Trophoblast cell (in vitro differentiated cells and primary cell): ENCODE data around the gene MXRA7.
"Not testable (repeated sequence)": the region's sequence is repeated elsewhere in the genome, so short reads cannot be mapped to it uniquely, and the experiment has no call there.

Source experiments
- DNase-seq, 2 donors: peaks; one replicate each; pipeline ENCODE4 v3.0.0-alpha.2; 2016
- H2AFZ ChIP-seq: 2 replicates; pipeline ENCODE4 v1.6.1; 2013; ENCODE audit warnings: low read length, moderate library complexity, mild to moderate bottlenecking; ENCODE audit not compliant: insufficient read depth, poor library complexity
- H2AK5ac ChIP-seq: 2 replicates; pipeline ENCODE4 v1.6.1; 2013; ENCODE audit warnings: mild to moderate bottlenecking, low read length
- H2BK120ac ChIP-seq: 2 replicates; pipeline ENCODE4 v1.6.1; 2013; ENCODE audit warnings: low read length, mild to moderate bottlenecking, moderate library complexity; ENCODE audit not compliant: insufficient read depth, poor library complexity
- H2BK12ac ChIP-seq: 2 replicates; pipeline ENCODE4 v1.6.1; 2013; ENCODE audit warnings: mild to moderate bottlenecking, low read length, moderate library complexity
- H2BK5ac ChIP-seq: 2 replicates; pipeline ENCODE4 v1.6.1; 2013; ENCODE audit warnings: low read length, low read depth, moderate library complexity, mild to moderate bottlenecking; ENCODE audit not compliant: poor library complexity
- H3K14ac ChIP-seq: 2 replicates; pipeline ENCODE4 v1.6.1; 2013; ENCODE audit warnings: mild to moderate bottlenecking, low read length
- H3K18ac ChIP-seq: 2 replicates; pipeline ENCODE4 v1.6.1; 2013; ENCODE audit warnings: mild to moderate bottlenecking, low read length
- H3K23ac ChIP-seq: 2 replicates; pipeline ENCODE4 v1.6.1; 2013; ENCODE audit warnings: low read length
- H3K27ac ChIP-seq: 2 replicates; pipeline ENCODE4 v1.5.1; 2013; ENCODE audit warnings: low read depth, mild to moderate bottlenecking, inconsistent platforms, low read length, moderate library complexity
- H3K27me3 ChIP-seq: 2 replicates; pipeline ENCODE4 v1.6.1; 2013; ENCODE audit warnings: inconsistent platforms, mild to moderate bottlenecking, low read length, moderate library complexity; ENCODE audit not compliant: insufficient read depth
- H3K36me3 ChIP-seq, 2 experiments: 1 replicate in 1 of 2; 2 replicates in 1 of 2; pipeline ENCODE4 v1.6.1; 2013; ENCODE audit warnings: low read length in 2 of 2, mild to moderate bottlenecking in 2 of 2, moderate library complexity in 1 of 2; ENCODE audit not compliant: insufficient read depth in 2 of 2, control insufficient read depth in 1 of 2
- H3K4ac ChIP-seq: 2 replicates; pipeline ENCODE4 v1.6.1; 2013; ENCODE audit warnings: low read depth, mild to moderate bottlenecking, low read length, moderate library complexity
- H3K4me1 ChIP-seq, 2 experiments: 1 replicate in 1 of 2; 2 replicates in 1 of 2; pipeline ENCODE4 v1.6.1; 2013; ENCODE audit warnings: low read length in 2 of 2, mild to moderate bottlenecking in 2 of 2, moderate library complexity in 1 of 2; ENCODE audit not compliant: insufficient read depth in 2 of 2, control insufficient read depth in 1 of 2
- H3K4me2 ChIP-seq: 2 replicates; pipeline ENCODE4 v1.6.1; 2013; ENCODE audit warnings: inconsistent platforms, mild to moderate bottlenecking, low read length, moderate library complexity
- H3K4me3 ChIP-seq: 2 replicates; pipeline ENCODE4 v1.5.1; 2013; ENCODE audit warnings: mild to moderate bottlenecking, low read depth, low read length, inconsistent platforms
- H3K79me1 ChIP-seq: one replicate; pipeline ENCODE4 v1.6.1; 2013; ENCODE audit warnings: low read length
- H3K79me2 ChIP-seq: 2 replicates; pipeline ENCODE4 v1.6.1; 2013; ENCODE audit warnings: low read length, mild to moderate bottlenecking; ENCODE audit not compliant: control insufficient read depth, insufficient read depth, poor library complexity
- H3K9ac ChIP-seq: 2 replicates; pipeline ENCODE4 v1.6.1; 2013; ENCODE audit warnings: mild to moderate bottlenecking, low read length
- H3K9me3 ChIP-seq: 2 replicates; pipeline ENCODE4 v1.6.1; 2013; ENCODE audit warnings: low read depth, mild to moderate bottlenecking, control low read depth, inconsistent platforms, low read length; ENCODE audit not compliant: insufficient read depth
- H4K12ac ChIP-seq: 2 replicates; pipeline ENCODE4 v1.6.1; 2013; ENCODE audit warnings: low read depth, mild to moderate bottlenecking, low read length, moderate library complexity
- H4K8ac ChIP-seq: 2 replicates; pipeline ENCODE4 v1.6.1; 2013; ENCODE audit warnings: low read depth, mild to moderate bottlenecking, low read length, moderate library complexity
- H4K91ac ChIP-seq: one replicate; pipeline ENCODE4 v1.6.1; 2013; ENCODE audit warnings: low read depth, mild to moderate bottlenecking, low read length, moderate library complexity
- WGBS: extraction: QIAGEN DNeasy Blood & Tissue Kit; methylation state at CpG from one replicate; pipeline ENCODE4 v1.1.7; 2013; ENCODE audit warnings: missing lambda C conversion rate; ENCODE audit not compliant: insufficient read length, insufficient coverage; ENCODE audit errors: extremely low coverage; 5-methylcytosine and 5-hydroxymethylcytosine counted together

The MXRA7 gene

GRCh38 chr17:76636486-76637206 is 74.1 kb downstream of the MXRA7 start:
- WGBS, result no CpG with 5 or more reads among the region's 27 CpGs
- not testable (repeated sequence) for H3K23ac ChIP-seq, H3K36me3 ChIP-seq, H3K4me3 ChIP-seq, H3K79me2 ChIP-seq, H2BK120ac ChIP-seq, H3K4me2 ChIP-seq, H4K12ac ChIP-seq, H3K4ac ChIP-seq, H4K8ac ChIP-seq, H2AK5ac ChIP-seq, H3K9ac ChIP-seq, H2AFZ ChIP-seq, H3K79me1 ChIP-seq, H3K18ac ChIP-seq, H3K27me3 ChIP-seq, H3K9me3 ChIP-seq, DNase-seq, H2BK5ac ChIP-seq, H2BK12ac ChIP-seq, H3K4me1 ChIP-seq, H3K27ac ChIP-seq, H3K14ac ChIP-seq, H4K91ac ChIP-seq

GRCh38 chr17:76635659-76636360 is 75.0 kb downstream of the MXRA7 start:
- Histone ChIP-seq H3K9ac (no peak overlapping the region), H3K36me3 (no peaks in the 10 kb centered on the region), H2BK5ac (no peak overlapping the region), H3K27ac (no peak overlapping the region), H3K4ac (no peak overlapping the region), H4K12ac (no peak overlapping the region), H3K4me1 (peaks cover 4 to 7% of the 10 kb centered on the region in 2 experiments), H3K18ac (no peak overlapping the region), H2BK12ac (no peak overlapping the region), H3K23ac (no peak overlapping the region), H3K4me3 (no peak overlapping the region), H4K8ac (no peak overlapping the region), H3K27me3 (no peaks in the 10 kb centered on the region), H2AFZ (no peak overlapping the region), H3K14ac (no peak overlapping the region), H3K4me2 (no peak overlapping the region), H2AK5ac (no peak overlapping the region), H2BK120ac (no peak overlapping the region), H3K79me1 (no peaks in the 10 kb centered on the region), H3K9me3 (no peaks in the 10 kb centered on the region), H3K79me2 (no peaks in the 10 kb centered on the region), H4K91ac (no peak overlapping the region)
- peak; percentile 46 to 90 for DNase-seq
- WGBS, result no CpG with 5 or more reads among the region's 8 CpGs

- DNase-seq, result no peak
- Histone ChIP-seq H2BK5ac (no peak overlapping the region), H3K4me3 (no peak overlapping the region), H4K12ac (no peak overlapping the region), H2BK120ac (no peak overlapping the region), H3K4me1 (peaks cover 1 to 4% of the 10 kb centered on the region in 2 experiments), H3K9ac (no peak overlapping the region), H3K36me3 (no peaks in the 10 kb centered on the region), H3K27me3 (no peaks in the 10 kb centered on the region), H3K79me2 (no peaks in the 10 kb centered on the region), H3K9me3 (no peaks in the 10 kb centered on the region), H3K23ac (no peak overlapping the region), H3K79me1 (no peaks in the 10 kb centered on the region), H3K27ac (no peak overlapping the region), H3K4ac (no peak overlapping the region), H3K14ac (no peak overlapping the region), H3K18ac (no peak overlapping the region), H4K91ac (no peak overlapping the region), H2AFZ (no peak overlapping the region), H3K4me2 (no peak overlapping the region), H2AK5ac (no peak overlapping the region), H2BK12ac (no peak overlapping the region), H4K8ac (no peak overlapping the region)
- no CpG with 5 or more reads among the region's 5 CpGs for WGBS
These were observed 75.7 kb downstream of the MXRA7 start for GRCh38 chr17:76635039-76635438.

- no peak overlapping the region for H4K12ac ChIP-seq
- no peak overlapping the region for H3K14ac ChIP-seq
- no peak overlapping the region for H2BK120ac ChIP-seq
- H4K91ac ChIP-seq, result no peak overlapping the region
- H3K4me2 ChIP-seq, result no peak overlapping the region
- no peaks in the 10 kb centered on the region for H3K79me1 ChIP-seq
- DNase-seq, result peak; percentile 60 to 83
- H3K9ac ChIP-seq, result no peak overlapping the region
- H2BK5ac ChIP-seq, result no peak overlapping the region
- no peak overlapping the region for H3K4me3 ChIP-seq
- no peaks in the 10 kb centered on the region for H3K79me2 ChIP-seq
- no peaks in the 10 kb centered on the region for H3K27me3 ChIP-seq
- H3K4me1 ChIP-seq, result peaks cover 1 to 2% of the 10 kb centered on the region in 2 experiments
- no peak overlapping the region for H4K8ac ChIP-seq
- no peak overlapping the region for H3K18ac ChIP-seq
- no peak overlapping the region for H3K27ac ChIP-seq
- H2AK5ac ChIP-seq, result no peak overlapping the region
- H2AFZ ChIP-seq, result no peak overlapping the region
- no peak overlapping the region for H2BK12ac ChIP-seq
- H3K23ac ChIP-seq, result no peak overlapping the region
- WGBS, result no CpG with 5 or more reads among the region's 14 CpGs
- no peaks in the 10 kb centered on the region for H3K9me3 ChIP-seq
- H3K36me3 ChIP-seq, result no peaks in the 10 kb centered on the region
- no peak overlapping the region for H3K4ac ChIP-seq
These were observed 77.0 kb downstream of the MXRA7 start for GRCh38 chr17:76633628-76634328.
